Measurements from ENCODE around the gene ZNF438. TPM values are rescaled to one million over a fixed set of nuclear protein-coding genes. Genes with fewer than 3 reads are reported as not detected.

Gene ZNF438
- total RNA-seq, 1 experiment from 2014 or later = 8.4 TPM

GRCh38 chr10:30834651-30835050 lies 197.0 kb downstream of the ZNF438 start:
- no peaks in the 10 kb centered on the region for H3K36me3 Mint-ChIP-seq (ENCODE audit: insufficient read depth, unreplicated experiment)
- DNase-seq (ENCODE audit: unreplicated experiment) = no peak
- ChIA-PET CTCF (no interaction called here), POLR2A (no interaction called here)
- no peaks in the 10 kb centered on the region for H3K9me3 Mint-ChIP-seq (ENCODE audit: unreplicated experiment)
- H3K4me3 Mint-ChIP-seq (ENCODE audit: unreplicated experiment) = no peak overlapping the region
- intact Hi-C loops (cut with micrococcal nuclease) = no loop called here
- no TSS peak for BruUV-seq (replicated peaks)
- no peak overlapping the region for H3K27ac Mint-ChIP-seq (ENCODE audit: low read depth, unreplicated experiment)
- H3K4me1 Mint-ChIP-seq (ENCODE audit: insufficient read depth, unreplicated experiment) = peaks cover 7% of the 10 kb centered on the region
- no peaks in the 10 kb centered on the region for H3K27me3 Mint-ChIP-seq (ENCODE audit: insufficient read depth, unreplicated experiment)
- no peak for TF ChIP-seq CTCF (IDR thresholded peaks at IDR 0.05; ENCODE audit: unreplicated experiment)

GRCh38 chr10:30834153-30834552 lies 197.5 kb downstream of the ZNF438 start:
- Mint-ChIP-seq H3K4me1 (ENCODE audit: insufficient read depth, unreplicated experiment) (peaks cover 7% of the 10 kb centered on the region), H3K9me3 (ENCODE audit: unreplicated experiment) (no peaks in the 10 kb centered on the region), H3K36me3 (ENCODE audit: insufficient read depth, unreplicated experiment) (no peaks in the 10 kb centered on the region), H3K4me3 (ENCODE audit: unreplicated experiment) (no peak overlapping the region), H3K27me3 (ENCODE audit: insufficient read depth, unreplicated experiment) (no peaks in the 10 kb centered on the region), H3K27ac (ENCODE audit: low read depth, unreplicated experiment) (no peak overlapping the region)
- no peak for TF ChIP-seq CTCF (IDR thresholded peaks at IDR 0.05; ENCODE audit: unreplicated experiment)
- DNase-seq (ENCODE audit: unreplicated experiment) = no peak
- POLR2A ChIA-PET = no interaction called here
- CTCF ChIA-PET = no interaction called here
- intact Hi-C loops (cut with micrococcal nuclease) = no loop called here
- BruUV-seq (replicated peaks) = no TSS peak

GRCh38 chr10:30833628-30833970 lies 198.1 kb downstream of the ZNF438 start:
- intact Hi-C loops (cut with micrococcal nuclease) = no loop called here
- Mint-ChIP-seq H3K9me3 (ENCODE audit: unreplicated experiment) (no peaks in the 10 kb centered on the region), H3K27me3 (ENCODE audit: insufficient read depth, unreplicated experiment) (no peaks in the 10 kb centered on the region), H3K27ac (ENCODE audit: low read depth, unreplicated experiment) (no peak overlapping the region), H3K36me3 (ENCODE audit: insufficient read depth, unreplicated experiment) (no peaks in the 10 kb centered on the region), H3K4me1 (ENCODE audit: insufficient read depth, unreplicated experiment) (peaks cover 7% of the 10 kb centered on the region), H3K4me3 (ENCODE audit: unreplicated experiment) (no peak overlapping the region)
- POLR2A ChIA-PET = no interaction called here
- CTCF ChIA-PET = no interaction called here
- no peak for TF ChIP-seq CTCF (IDR thresholded peaks at IDR 0.05; ENCODE audit: unreplicated experiment)
- no peak for DNase-seq (ENCODE audit: unreplicated experiment)
- BruUV-seq (replicated peaks) = no TSS peak

GRCh38 chr10:30832749-30833627 lies 198.7 kb downstream of the ZNF438 start:
- Mint-ChIP-seq H3K27ac (ENCODE audit: low read depth, unreplicated experiment) (no peak overlapping the region), H3K4me1 (ENCODE audit: insufficient read depth, unreplicated experiment) (peaks cover 7% of the 10 kb centered on the region), H3K4me3 (ENCODE audit: unreplicated experiment) (no peak overlapping the region), H3K9me3 (ENCODE audit: unreplicated experiment) (no peaks in the 10 kb centered on the region), H3K27me3 (ENCODE audit: insufficient read depth, unreplicated experiment) (no peaks in the 10 kb centered on the region), H3K36me3 (ENCODE audit: insufficient read depth, unreplicated experiment) (no peaks in the 10 kb centered on the region)
- ChIA-PET CTCF (no interaction called here), POLR2A (no interaction called here)
- DNase-seq (ENCODE audit: unreplicated experiment) = no peak
- no peak for TF ChIP-seq CTCF (IDR thresholded peaks at IDR 0.05; ENCODE audit: unreplicated experiment)
- BruUV-seq (replicated peaks) = no TSS peak
- intact Hi-C loops (cut with micrococcal nuclease) = no loop called here
